ENCODE measurements around the gene TTC39B. TPM values are rescaled to one million over a fixed set of nuclear protein-coding genes. Genes with fewer than 3 reads are reported as not detected.
A peak's percentile ranks its signal among the peaks of the same experiment; 100 is the strongest.

TTC39B gene
- total and polyA plus RNA-seq, 9 donors, result 1.4 to 4.3 (median 2.4) TPM

DNA sequence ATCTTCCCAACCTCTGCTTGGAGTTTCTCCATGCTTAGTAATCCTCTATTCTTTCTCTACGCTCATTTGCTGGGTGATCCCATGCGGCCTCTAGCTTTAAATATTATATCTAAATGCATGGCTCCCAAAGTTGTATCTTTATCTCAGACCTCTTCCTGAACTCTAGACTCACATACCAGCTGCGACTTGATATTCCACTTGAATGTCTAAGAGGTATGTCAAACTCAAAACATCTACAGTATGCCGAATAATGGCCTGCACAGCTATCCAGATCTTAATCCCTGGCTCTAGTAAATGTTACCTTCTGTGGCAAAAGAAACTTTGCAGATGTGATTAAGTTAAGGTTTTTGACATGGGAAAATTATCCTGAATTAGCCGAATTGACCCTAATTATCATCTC, 179.2 kb downstream of the TTC39B start:
- Histone ChIP-seq H3K27me3 (ENCODE audit: control insufficient read depth, insufficient read depth, low read length) (no peaks in the 10 kb centered on the region), H3K9me3 (replicated peaks; ENCODE audit: control insufficient read depth, low read depth, low read length) (no peaks in the 10 kb centered on the region), H3K27ac (ENCODE audit: low read length) (no peak overlapping the region), H3K4me3 (ENCODE audit: low read length) (no peak overlapping the region), H3K4me1 (ENCODE audit: control insufficient read depth, insufficient read depth, low read length) (no peaks in the 10 kb centered on the region), H3K36me3 (ENCODE audit: control insufficient read depth, insufficient read depth, low read length) (no peaks in the 10 kb centered on the region)
- no peak for DNase-seq
- no CpG with 5 or more reads among the region's 5 CpGs for WGBS (ENCODE audit: insufficient coverage)

DNA sequence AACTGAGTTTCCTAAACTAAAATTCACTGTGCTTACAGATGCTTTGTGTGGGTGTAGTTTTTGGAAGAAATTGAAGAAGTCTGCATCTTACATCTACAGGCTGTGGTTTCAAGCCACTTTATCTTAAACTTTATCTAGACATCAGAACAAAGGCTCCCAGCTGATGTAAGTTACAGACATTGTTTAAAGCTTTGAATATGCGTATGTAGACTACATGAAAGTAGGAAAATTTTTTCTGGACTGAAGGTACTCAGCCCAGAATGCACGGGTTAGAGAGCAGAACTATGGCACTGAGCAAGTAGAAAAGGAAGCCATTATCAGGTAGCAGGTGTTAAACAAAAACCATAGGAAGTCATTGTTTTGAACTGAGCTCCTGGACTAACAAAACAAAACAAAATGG, 185.4 kb downstream of the TTC39B start:
- Histone ChIP-seq H3K27ac (ENCODE audit: low read length) (no peak overlapping the region), H3K27me3 (ENCODE audit: control insufficient read depth, insufficient read depth, low read length) (no peaks in the 10 kb centered on the region), H3K36me3 (ENCODE audit: control insufficient read depth, insufficient read depth, low read length) (no peaks in the 10 kb centered on the region), H3K4me1 (ENCODE audit: control insufficient read depth, insufficient read depth, low read length) (peaks cover 11% of the 10 kb centered on the region), H3K9me3 (replicated peaks; ENCODE audit: control insufficient read depth, low read depth, low read length) (no peaks in the 10 kb centered on the region), H3K4me3 (ENCODE audit: low read length) (no peak overlapping the region)
- 43% methylated on average over 1 of the region's 2 CpGs for WGBS (ENCODE audit: insufficient coverage)
- DNase-seq, result no peak

- Histone ChIP-seq H3K27ac (ENCODE audit: low read length) (peak overlapping the region; percentile 89), H3K9me3 (replicated peaks; ENCODE audit: control insufficient read depth, low read depth, low read length) (no peaks in the 10 kb centered on the region), H3K4me3 (ENCODE audit: low read length) (peak overlapping the region; percentile 1), H3K27me3 (ENCODE audit: control insufficient read depth, insufficient read depth, low read length) (no peaks in the 10 kb centered on the region), H3K4me1 (ENCODE audit: control insufficient read depth, insufficient read depth, low read length) (peaks cover 29% of the 10 kb centered on the region), H3K36me3 (ENCODE audit: control insufficient read depth, insufficient read depth, low read length) (no peaks in the 10 kb centered on the region)
- WGBS (ENCODE audit: insufficient coverage), result 0% methylated on average over 3 of the region's 7 CpGs
- peak; percentile 79 for DNase-seq
Measured at GRCh38 chr9:15116130-15116580, 190.9 kb downstream of the TTC39B start.

- H3K27ac ChIP-seq (ENCODE audit: low read length), result peak overlapping the region; percentile 89
- H3K36me3 ChIP-seq (ENCODE audit: control insufficient read depth, insufficient read depth, low read length), result no peaks in the 10 kb centered on the region
- no peaks in the 10 kb centered on the region for H3K9me3 ChIP-seq (replicated peaks; ENCODE audit: control insufficient read depth, low read depth, low read length)
- H3K4me3 ChIP-seq (ENCODE audit: low read length), result no peak overlapping the region
- no peak for DNase-seq
- peaks cover 29% of the 10 kb centered on the region for H3K4me1 ChIP-seq (ENCODE audit: control insufficient read depth, insufficient read depth, low read length)
- no peaks in the 10 kb centered on the region for H3K27me3 ChIP-seq (ENCODE audit: control insufficient read depth, insufficient read depth, low read length)
- 0% methylated on average over 1 of the region's 5 CpGs for WGBS (ENCODE audit: insufficient coverage)
Measured at GRCh38 chr9:15115702-15116101, 191.3 kb downstream of the TTC39B start.

DNA sequence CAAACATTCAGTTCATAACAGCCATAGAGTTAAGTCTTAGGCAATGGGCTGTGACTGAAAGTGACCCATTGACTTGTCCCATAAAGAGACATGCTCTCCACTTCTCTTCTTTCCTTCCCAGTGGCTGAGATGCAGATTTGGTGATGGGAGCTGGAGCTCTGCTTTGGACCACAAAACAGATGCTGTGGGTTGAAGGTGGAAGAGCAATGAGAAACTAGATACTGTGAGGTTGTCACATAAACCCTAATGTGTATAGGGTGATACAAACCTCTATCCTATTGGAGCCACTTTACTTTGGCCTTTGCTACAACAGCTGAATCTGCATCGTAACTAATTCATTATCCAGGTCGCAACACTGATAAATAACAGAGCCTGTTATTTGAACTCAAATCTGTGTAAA, 192.0 kb downstream of the TTC39B start:
- Histone ChIP-seq H3K27me3 (ENCODE audit: control insufficient read depth, insufficient read depth, low read length) (no peaks in the 10 kb centered on the region), H3K4me1 (ENCODE audit: control insufficient read depth, insufficient read depth, low read length) (peaks cover 29% of the 10 kb centered on the region), H3K36me3 (ENCODE audit: control insufficient read depth, insufficient read depth, low read length) (no peaks in the 10 kb centered on the region), H3K9me3 (replicated peaks; ENCODE audit: control insufficient read depth, low read depth, low read length) (no peaks in the 10 kb centered on the region), H3K27ac (ENCODE audit: low read length) (peak overlapping the region; percentile 89), H3K4me3 (ENCODE audit: low read length) (no peak overlapping the region)
- 76% methylated on average over 2 of the region's 2 CpGs for WGBS (ENCODE audit: insufficient coverage)
- DNase-seq, result no peak

Other genes starting within 250 kb of the TTC39B start
- gene SNAPC3, start 115.7 kb upstream of the TTC39B start, total RNA-seq, result 27.6 TPM
- gene SNAPC3, start 115.7 kb upstream of the TTC39B start, polyA plus RNA-seq (ENCODE audit: insufficient read depth in 1 of 8, insufficient read length in 8 of 8, low replicate concordance in 1 of 8), result 10 to 100 TPM; 22.0 to 29.0 (median 25.2) TPM
- 42.0 TPM for gene PSIP1, start 203.8 kb upstream of the TTC39B start, total RNA-seq
- gene PSIP1, start 203.8 kb upstream of the TTC39B start, polyA plus RNA-seq (ENCODE audit: insufficient read depth in 1 of 8, insufficient read length in 8 of 8, low replicate concordance in 1 of 8), result 100 to 1,000 TPM in 2 of 8 donors, 10 to 100 TPM in 6; 63.8 to 116 (median 81.3) TPM
- 3.5 TPM for gene CCDC171, start 245.8 kb upstream of the TTC39B start, total RNA-seq
- gene CCDC171, start 245.8 kb upstream of the TTC39B start, polyA plus RNA-seq (ENCODE audit: insufficient read depth in 1 of 8, insufficient read length in 8 of 8, low replicate concordance in 1 of 8), result 1 to 10 TPM; 1.5 to 4.0 (median 2.1) TPM

Data from muscle of leg (tissue), 11 donors.